ENCODE data around the gene RUNDC3A. TPM values are rescaled to one million over a fixed set of nuclear protein-coding genes. Genes with fewer than 3 reads are reported as not detected.

RUNDC3A gene
- polyA plus RNA-seq, 1 experiment = 0.58 TPM

DNA sequence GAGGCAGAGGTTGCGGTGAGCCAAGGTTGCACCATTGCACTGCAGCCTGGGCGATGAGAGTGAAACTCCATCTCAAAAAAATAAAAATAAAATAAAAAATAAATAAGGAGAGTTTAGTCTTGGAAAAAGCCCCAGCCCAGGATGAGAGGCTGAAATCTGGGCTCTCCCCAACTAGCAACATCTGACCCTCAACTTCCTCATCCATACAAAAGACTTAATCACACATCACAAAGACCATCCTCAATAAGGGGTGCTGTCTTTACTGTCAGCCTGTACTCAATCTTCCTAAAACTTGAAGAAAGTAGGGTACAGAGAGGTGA, 29.1 kb upstream of the RUNDC3A start:
- DNase-seq (ENCODE audit: low read depth) = no peak
- CTCF ChIA-PET = no interaction called here
- no peak for TF ChIP-seq CTCF (IDR thresholded peaks at IDR 0.05; ENCODE audit: insufficient read depth, low read depth, low read length)
- no peak overlapping the region for H3K4me3 ChIP-seq (ENCODE audit: low read depth, low read length)
- POLR2A ChIA-PET = interaction anchor here (1.0 kb wide), 1 partner anchor 37 kb away, joined by 4 read pairs; no protein-coding TSS in a partner anchor
- peaks cover 1% of the 10 kb centered on the region; the same call in 1 of the 2 replicates for H3K27me3 ChIP-seq (ENCODE audit: control insufficient read depth, insufficient read depth, low read length)
- no peaks in the 10 kb centered on the region for H3K36me3 ChIP-seq (ENCODE audit: control insufficient read depth, insufficient read depth, low read length)

GRCh38 chr17:44279666-44280391, 28.6 kb upstream of the RUNDC3A start:
- no peaks in the 10 kb centered on the region for H3K36me3 ChIP-seq (ENCODE audit: control insufficient read depth, insufficient read depth, low read length)
- POLR2A ChIA-PET = interaction anchor here (1.0 kb wide), 1 partner anchor 37 kb away, joined by 4 read pairs; no protein-coding TSS in a partner anchor
- DNase-seq (ENCODE audit: low read depth) = peak; percentile 51
- no peak overlapping the region for H3K4me3 ChIP-seq (ENCODE audit: low read depth, low read length)
- no peak for TF ChIP-seq CTCF (IDR thresholded peaks at IDR 0.05; ENCODE audit: insufficient read depth, low read depth, low read length)
- H3K27me3 ChIP-seq (ENCODE audit: control insufficient read depth, insufficient read depth, low read length) = peaks cover 1% of the 10 kb centered on the region; the same call in 1 of the 2 replicates
- CTCF ChIA-PET = interaction anchor here (1.0 kb wide), 1 partner anchor 8 kb away, joined by 3 read pairs; no protein-coding TSS in a partner anchor

GRCh38 chr17:44280392-44280937, 27.9 kb upstream of the RUNDC3A start:
- TF ChIP-seq CTCF (IDR thresholded peaks at IDR 0.05; ENCODE audit: insufficient read depth, low read depth, low read length) = no peak
- Histone ChIP-seq H3K27me3 (ENCODE audit: control insufficient read depth, insufficient read depth, low read length) (peaks cover 1% of the 10 kb centered on the region; the same call in 1 of the 2 replicates), H3K4me3 (ENCODE audit: low read depth, low read length) (no peak overlapping the region), H3K36me3 (ENCODE audit: control insufficient read depth, insufficient read depth, low read length) (no peaks in the 10 kb centered on the region)
- ChIA-PET CTCF (interaction anchor here (1.0 kb wide), 1 partner anchor 8 kb away, joined by 3 read pairs; no protein-coding TSS in a partner anchor), POLR2A (no interaction called here)
- no peak for DNase-seq (ENCODE audit: low read depth)

GRCh38 chr17:44281570-44281969, 26.8 kb upstream of the RUNDC3A start:
- H3K4me3 ChIP-seq (ENCODE audit: low read depth, low read length) = no peak overlapping the region
- ChIA-PET CTCF (no interaction called here), POLR2A (no interaction called here)
- DNase-seq (ENCODE audit: low read depth) = no peak
- TF ChIP-seq CTCF (IDR thresholded peaks at IDR 0.05; ENCODE audit: insufficient read depth, low read depth, low read length) = no peak
- H3K27me3 ChIP-seq (ENCODE audit: control insufficient read depth, insufficient read depth, low read length) = peaks cover 1% of the 10 kb centered on the region; the same call in 1 of the 2 replicates
- H3K36me3 ChIP-seq (ENCODE audit: control insufficient read depth, insufficient read depth, low read length) = no peaks in the 10 kb centered on the region

DNA sequence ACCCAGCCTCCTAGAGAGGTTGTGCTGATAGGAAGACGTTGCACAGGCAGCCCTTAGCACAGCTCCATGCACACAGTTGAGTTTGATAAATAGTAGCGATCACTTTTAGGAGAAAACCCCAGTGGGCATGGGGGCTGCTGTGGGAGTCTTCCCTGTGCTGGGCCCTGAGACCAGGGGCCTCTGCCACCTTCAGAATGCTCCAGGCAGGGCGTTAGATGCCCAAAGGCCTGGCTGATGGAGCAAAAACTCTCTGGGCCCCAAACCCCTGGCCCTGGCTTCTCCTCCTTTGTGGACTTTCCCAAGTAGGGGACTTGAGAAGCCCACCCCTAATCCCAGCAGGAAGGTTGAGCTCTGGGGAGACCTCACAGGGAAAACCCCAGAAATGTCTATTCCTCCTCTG, 26.1 kb upstream of the RUNDC3A start:
- TF ChIP-seq CTCF (IDR thresholded peaks at IDR 0.05; ENCODE audit: insufficient read depth, low read depth, low read length) = no peak
- ChIA-PET POLR2A (interaction anchor here (0.6 kb wide), 1 partner anchor 181 kb away, joined by 11 read pairs; no protein-coding TSS in a partner anchor), CTCF (interaction anchor here (0.9 kb wide), 1 partner anchor 63 kb away, joined by 3 read pairs; the partner anchor contains the start of gene GRN)
- Histone ChIP-seq H3K36me3 (ENCODE audit: control insufficient read depth, insufficient read depth, low read length) (no peaks in the 10 kb centered on the region), H3K4me3 (ENCODE audit: low read depth, low read length) (no peak overlapping the region), H3K27me3 (ENCODE audit: control insufficient read depth, insufficient read depth, low read length) (peaks cover 1% of the 10 kb centered on the region; the same call in 1 of the 2 replicates)
- no peak for DNase-seq (ENCODE audit: low read depth)

Data from BJ (cell line).